Astrocyte (in vitro differentiated cells and primary cell): ENCODE measurements around the gene LNX2.

Experiments used
- EZH2 ChIP-seq: IDR thresholded peaks from 2 replicates; pipeline ENCODE4 v1.6.1; 2012; ENCODE audit warnings: mild to moderate bottlenecking, low read length, inconsistent platforms; ENCODE audit not compliant: insufficient read depth
- TF ChIP-seq, protein P1 (sequence below): IDR thresholded peaks from 2 replicates; pipeline ENCODE4 v1.5.1; 2011; ENCODE audit warnings: low read depth, mild to moderate bottlenecking, inconsistent platforms, low read length, moderate library complexity; ENCODE audit not compliant: insufficient read depth

DNA sequence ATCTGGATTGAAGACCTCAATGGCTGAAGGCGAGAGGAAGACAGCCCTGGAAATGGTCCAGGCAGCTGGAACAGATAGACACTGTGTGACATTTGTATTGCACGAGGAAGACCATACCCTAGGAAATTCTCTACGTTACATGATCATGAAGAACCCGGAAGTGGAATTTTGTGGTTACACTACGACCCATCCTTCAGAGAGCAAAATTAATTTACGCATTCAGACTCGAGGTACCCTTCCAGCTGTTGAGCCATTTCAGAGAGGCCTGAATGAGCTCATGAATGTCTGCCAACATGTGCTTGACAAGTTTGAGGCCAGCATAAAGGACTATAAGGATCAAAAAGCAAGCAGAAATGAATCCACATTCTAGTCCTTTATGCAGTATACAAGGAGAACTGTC is 2.6 kb upstream of the LNX2 start:
- TF ChIP-seq, protein P1, sequence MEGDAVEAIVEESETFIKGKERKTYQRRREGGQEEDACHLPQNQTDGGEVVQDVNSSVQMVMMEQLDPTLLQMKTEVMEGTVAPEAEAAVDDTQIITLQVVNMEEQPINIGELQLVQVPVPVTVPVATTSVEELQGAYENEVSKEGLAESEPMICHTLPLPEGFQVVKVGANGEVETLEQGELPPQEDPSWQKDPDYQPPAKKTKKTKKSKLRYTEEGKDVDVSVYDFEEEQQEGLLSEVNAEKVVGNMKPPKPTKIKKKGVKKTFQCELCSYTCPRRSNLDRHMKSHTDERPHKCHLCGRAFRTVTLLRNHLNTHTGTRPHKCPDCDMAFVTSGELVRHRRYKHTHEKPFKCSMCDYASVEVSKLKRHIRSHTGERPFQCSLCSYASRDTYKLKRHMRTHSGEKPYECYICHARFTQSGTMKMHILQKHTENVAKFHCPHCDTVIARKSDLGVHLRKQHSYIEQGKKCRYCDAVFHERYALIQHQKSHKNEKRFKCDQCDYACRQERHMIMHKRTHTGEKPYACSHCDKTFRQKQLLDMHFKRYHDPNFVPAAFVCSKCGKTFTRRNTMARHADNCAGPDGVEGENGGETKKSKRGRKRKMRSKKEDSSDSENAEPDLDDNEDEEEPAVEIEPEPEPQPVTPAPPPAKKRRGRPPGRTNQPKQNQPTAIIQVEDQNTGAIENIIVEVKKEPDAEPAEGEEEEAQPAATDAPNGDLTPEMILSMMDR = no peak
- TF ChIP-seq EZH2 = no peak
